LNCAP (cell line): Measurements from ENCODE around the gene ARID4A.

Experiments used
- CTCF ChIP-seq: fragments of 450-650 bp; IDR thresholded peaks from 2 replicates; pipeline ENCODE4 v1.5.1; 2017; ENCODE audit warnings: mild to moderate bottlenecking

Gene ARID4A

GRCh38 chr14:58354808-58355207 is 56.5 kb downstream of the ARID4A start:
- no peak for TF ChIP-seq CTCF

- TF ChIP-seq CTCF: no peak
Measured at GRCh38 chr14:58356268-58356667, 57.9 kb downstream of the ARID4A start.

- TF ChIP-seq CTCF: peak; percentile 56
Measured at GRCh38 chr14:58362798-58363412, 64.5 kb downstream of the ARID4A start.

- TF ChIP-seq CTCF: no peak
Measured at GRCh38 chr14:58364316-58364715, 66.0 kb downstream of the ARID4A start.

GRCh38 chr14:58367296-58367695 is 68.9 kb downstream of the ARID4A start:
- TF ChIP-seq CTCF: no peak

- no peak for TF ChIP-seq CTCF
Measured at GRCh38 chr14:58368956-58369355, 70.6 kb downstream of the ARID4A start.

- no peak for TF ChIP-seq CTCF
Measured at GRCh38 chr14:58376791-58377190, 78.4 kb downstream of the ARID4A start.

- TF ChIP-seq CTCF: no peak
Measured at GRCh38 chr14:58390830-58391229, 92.5 kb downstream of the ARID4A start.
